Measurements from ENCODE around the gene AKT3.

Gene AKT3

GRCh38 chr1:243730487-243731150, 119.4 kb downstream of the AKT3 start:
- DNase-seq: peak; percentile 63

GRCh38 chr1:243729956-243730355, 120.1 kb downstream of the AKT3 start:
- DNase-seq: peak; percentile 66

- no peak for DNase-seq
Observed at GRCh38 chr1:243727503-243728203, 122.4 kb downstream of the AKT3 start.

GRCh38 chr1:243726806-243727502, 123.1 kb downstream of the AKT3 start:
- no peak for DNase-seq

- DNase-seq: no peak
Observed at GRCh38 chr1:243725846-243726245, 124.2 kb downstream of the AKT3 start.

- no peak for DNase-seq
Observed at GRCh38 chr1:243725075-243725474, 125.0 kb downstream of the AKT3 start.

GRCh38 chr1:243723458-243724043, 126.5 kb downstream of the AKT3 start:
- no peak for DNase-seq

GRCh38 chr1:243723050-243723449, 127.0 kb downstream of the AKT3 start:
- no peak for DNase-seq

GRCh38 chr1:243719476-243719875, 130.6 kb downstream of the AKT3 start:
- DNase-seq: no peak

GRCh38 chr1:243718893-243719292, 131.2 kb downstream of the AKT3 start:
- DNase-seq: no peak

- no peak for DNase-seq
Observed at GRCh38 chr1:243718022-243718421, 132.0 kb downstream of the AKT3 start.

- DNase-seq: no peak
Observed at GRCh38 chr1:243716906-243717305, 133.1 kb downstream of the AKT3 start.

GRCh38 chr1:243715285-243715684, 134.8 kb downstream of the AKT3 start:
- DNase-seq: no peak

GRCh38 chr1:243713470-243714186, 136.4 kb downstream of the AKT3 start:
- DNase-seq: peak; percentile 67

GRCh38 chr1:243712941-243713340, 137.1 kb downstream of the AKT3 start:
- DNase-seq: peak; percentile 31

GRCh38 chr1:243712242-243712641, 137.8 kb downstream of the AKT3 start:
- DNase-seq: no peak

- DNase-seq: no peak
Observed at GRCh38 chr1:243710467-243710866, 139.6 kb downstream of the AKT3 start.

- DNase-seq: no peak
Observed at GRCh38 chr1:243708210-243708609, 141.8 kb downstream of the AKT3 start.

GRCh38 chr1:243706563-243706962, 143.5 kb downstream of the AKT3 start:
- no peak for DNase-seq

GRCh38 chr1:243705585-243705984, 144.5 kb downstream of the AKT3 start:
- no peak for DNase-seq

- DNase-seq: no peak
Observed at GRCh38 chr1:243701872-243702271, 148.2 kb downstream of the AKT3 start.

- no peak for DNase-seq
Observed at GRCh38 chr1:243693800-243694199, 156.2 kb downstream of the AKT3 start.

GRCh38 chr1:243686159-243686558, 163.9 kb downstream of the AKT3 start:
- DNase-seq: no peak

Data from SHP77 treated with DMSO at 0.1 percent for 48 hours (cell line).